Right hindlimb (tissue), 1 donor: ENCODE data around the gene DRAXIN.
A peak's percentile ranks its signal among the peaks of the same experiment; 100 is the strongest.

Experiments
- DNase-seq: peaks from one replicate; pipeline ENCODE4 v3.0.0-alpha.2; 2018

Gene DRAXIN

DNA sequence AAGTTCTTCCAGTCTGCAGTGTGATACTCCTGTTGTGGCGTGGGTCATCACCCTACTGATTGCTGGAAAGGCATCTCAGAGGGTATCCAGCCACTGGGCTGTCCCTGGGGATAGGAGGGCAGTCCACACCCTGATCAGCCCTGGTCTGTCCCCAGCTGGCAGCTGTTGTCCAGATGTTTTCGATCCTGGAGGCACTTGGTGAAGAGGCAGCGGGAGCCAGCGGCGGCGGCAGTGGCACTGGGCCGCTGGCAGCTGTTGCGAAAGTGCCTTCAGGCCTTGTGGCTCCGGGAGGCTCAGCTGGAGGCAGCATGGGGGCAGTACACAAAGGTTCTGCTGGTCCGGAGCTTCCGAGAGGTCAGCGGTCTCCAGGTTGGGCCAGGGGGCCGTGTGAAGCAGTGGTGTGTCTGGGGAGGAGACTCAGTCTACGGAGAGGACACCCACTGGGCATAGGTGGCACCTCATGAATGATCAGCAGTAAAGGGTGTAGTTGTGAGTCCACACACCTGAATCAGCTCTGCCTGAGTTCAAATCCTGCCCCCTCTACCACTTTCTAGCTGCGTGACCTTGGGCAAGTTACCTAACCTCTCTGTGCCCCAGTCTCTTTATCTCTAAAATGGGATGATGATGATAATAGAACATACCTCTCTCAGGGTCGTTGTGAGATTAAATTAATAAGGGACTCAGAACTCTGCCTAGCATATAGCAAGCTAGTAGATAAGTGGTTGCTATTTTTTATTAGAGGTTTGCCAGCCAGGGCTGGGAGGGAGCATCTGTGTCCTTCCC is 76.6 kb downstream of the DRAXIN start:
- DNase-seq = peak; percentile 63

GRCh38 chr1:11768821-11769220 is 77.3 kb downstream of the DRAXIN start:
- DNase-seq = no peak

GRCh38 chr1:11769274-11769673 is 77.8 kb downstream of the DRAXIN start:
- no peak for DNase-seq

DNA sequence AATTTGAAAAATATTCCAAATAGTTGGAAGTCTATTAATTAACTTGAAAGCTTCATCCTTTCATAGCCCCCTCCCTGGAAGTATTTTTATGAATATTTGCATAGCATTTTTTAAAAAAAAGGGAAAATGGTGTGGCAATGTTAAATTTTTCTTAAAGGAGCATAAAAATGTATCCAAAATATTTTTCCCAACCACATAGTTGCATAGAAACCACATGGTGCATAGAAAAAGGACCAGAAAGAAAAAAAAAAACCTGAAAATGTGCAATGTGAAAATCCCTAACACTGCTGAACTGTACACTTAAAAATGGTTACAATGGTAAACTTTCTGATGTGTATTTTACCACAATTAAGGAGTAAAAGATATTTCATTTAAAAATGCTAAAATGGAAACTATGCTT is 78.5 kb downstream of the DRAXIN start:
- DNase-seq = no peak

GRCh38 chr1:11771481-11772043 is 80.1 kb downstream of the DRAXIN start:
- no peak for DNase-seq

GRCh38 chr1:11772458-11772857 is 80.9 kb downstream of the DRAXIN start:
- no peak for DNase-seq

GRCh38 chr1:11774753-11775152 is 83.2 kb downstream of the DRAXIN start:
- DNase-seq = no peak
